CD4-positive, alpha-beta T cell treated with Interleukin-15 for 1 hour (primary cell): ENCODE data around the gene NLE1.
"Not testable (repeated sequence)": the region's sequence is repeated elsewhere in the genome, so short reads cannot be mapped to it uniquely, and the experiment has no call there.

ENCODE experiments used
- DNase-seq: peaks from one replicate; pipeline ENCODE4 v3.0.0-alpha.2; 2020

The NLE1 gene

GRCh38 chr17:35161281-35161761, 19.2 kb upstream of the NLE1 start:
- DNase-seq = no peak

GRCh38 chr17:35160354-35161201, 18.5 kb upstream of the NLE1 start:
- no peak for DNase-seq

- no peak for DNase-seq
These were observed 17.8 kb upstream of the NLE1 start for GRCh38 chr17:35159940-35160339.

GRCh38 chr17:35155246-35155645, 13.1 kb upstream of the NLE1 start:
- DNase-seq = no peak

- no peak for DNase-seq
These were observed 12.4 kb upstream of the NLE1 start for GRCh38 chr17:35154196-35155165.

- no peak for DNase-seq
These were observed 10.5 kb upstream of the NLE1 start for GRCh38 chr17:35152421-35153140.

GRCh38 chr17:35151080-35151479, 9.0 kb upstream of the NLE1 start:
- not testable (repeated sequence) for DNase-seq

GRCh38 chr17:35149941-35150340, 7.8 kb upstream of the NLE1 start:
- no peak for DNase-seq

- DNase-seq = no peak
These were observed 6.0 kb upstream of the NLE1 start for GRCh38 chr17:35148144-35148543.

GRCh38 chr17:35147375-35147905, 5.3 kb upstream of the NLE1 start, which contains the start of gene UNC45B:
Gene UNC45B (plus strand): TSS chr17:35147817. CDS start chr17:35148264, 447 bp downstream.
- DNase-seq = no peak

- DNase-seq = no peak
These were observed 4.2 kb upstream of the NLE1 start for GRCh38 chr17:35146214-35146833.

- no peak for DNase-seq
These were observed 2.7 kb upstream of the NLE1 start for GRCh38 chr17:35144840-35145239.

- DNase-seq = no peak
These were observed 329 bp upstream of the NLE1 start for GRCh38 chr17:35142467-35142796.

- no peak for DNase-seq
These were observed 3.9 kb downstream of the NLE1 start for GRCh38 chr17:35138218-35138617.

GRCh38 chr17:35135322-35135721, 6.8 kb downstream of the NLE1 start:
- DNase-seq = no peak

- no peak for DNase-seq
These were observed 9.1 kb downstream of the NLE1 start for GRCh38 chr17:35132816-35133550.

GRCh38 chr17:35132099-35132498, 10.0 kb downstream of the NLE1 start:
- DNase-seq = no peak

- no peak for DNase-seq
These were observed 11.7 kb downstream of the NLE1 start for GRCh38 chr17:35130392-35130791.

- no peak for DNase-seq
These were observed 12.1 kb downstream of the NLE1 start for GRCh38 chr17:35129973-35130351.

- no peak for DNase-seq
These were observed 12.7 kb downstream of the NLE1 start for GRCh38 chr17:35129154-35129972.
